Activated naive CD4-positive, alpha-beta T cell treated with anti-CD3 and anti-CD28 coated beads for 36 hours (primary cell): Measurements from ENCODE around the gene ZSCAN9. TPM values are rescaled to one million over a fixed set of nuclear protein-coding genes. Genes with fewer than 3 reads are reported as not detected.

ENCODE experiments used
- CTCF ChIA-PET: fragments of 350-600 bp; sonication (Branson Sonifier 250); formaldehyde crosslinking; loops from one replicate; lab custom pipeline; 2021; ENCODE audit warnings: antibody characterized with exemption; lab: Charles Lee
- DNase-seq: peaks from one replicate; pipeline ENCODE4 v3.0.0-alpha.2; 2020
- H3K27ac Mint-ChIP-seq: one replicate; pipeline ENCODE4 v1.8.0; 2021; ENCODE audit warnings: mild to moderate bottlenecking, mixed read lengths
- H3K27me3 Mint-ChIP-seq: one replicate; pipeline ENCODE4 v1.8.0; 2021; ENCODE audit warnings: low read depth, mixed read lengths
- H3K36me3 Mint-ChIP-seq: one replicate; pipeline ENCODE4 v1.8.0; 2021; ENCODE audit warnings: low read depth, mixed read lengths
- H3K4me1 Mint-ChIP-seq: one replicate; pipeline ENCODE4 v1.8.0; 2021; ENCODE audit warnings: low read depth, mixed read lengths
- H3K4me3 Mint-ChIP-seq: one replicate; pipeline ENCODE4 v1.8.0; 2021; ENCODE audit warnings: mild to moderate bottlenecking, moderate library complexity, mixed read lengths
- H3K9me3 Mint-ChIP-seq: one replicate; pipeline ENCODE4 v1.8.0; 2021; ENCODE audit warnings: mixed read lengths
- intact Hi-C: fragments of 100-400 bp; cut with micrococcal nuclease; formaldehyde crosslinking; loops from one replicate; pipeline ENCODE4 v1.15.1; 2023
- total RNA-seq, 2 experiments: library from RNA; stranded (reverse); gene quantifications; one replicate each; pipeline ENCODE4 v1.2.3, GENCODE V29; 2021

Gene ZSCAN9
- total RNA-seq, 2 experiments from 2014 or later = 0.74 to 0.88 TPM

GRCh38 chr6:28209753-28210535 is 15.1 kb upstream of the ZSCAN9 start:
- Mint-ChIP-seq H3K27ac (no peak overlapping the region), H3K36me3 (no peaks in the 10 kb centered on the region), H3K4me3 (no peak overlapping the region), H3K9me3 (no peaks in the 10 kb centered on the region), H3K27me3 (peaks cover 77% of the 10 kb centered on the region), H3K4me1 (peaks cover 24% of the 10 kb centered on the region)
- CTCF ChIA-PET = interaction anchor here (0.7 kb wide), 1 partner anchor 404 kb away, joined by 3 read pairs; no protein-coding TSS in a partner anchor
- intact Hi-C loops = loop anchor here (5.0 kb wide), 3 partner anchors 57 to 458 kb away; partner anchors contain the start of gene ZSCAN26
- DNase-seq = no peak

GRCh38 chr6:28211840-28212509 is 13.1 kb upstream of the ZSCAN9 start:
- Mint-ChIP-seq H3K4me3 (peak overlapping the region; percentile 70), H3K27me3 (peaks cover 76% of the 10 kb centered on the region), H3K27ac (no peak overlapping the region), H3K9me3 (no peaks in the 10 kb centered on the region), H3K4me1 (peaks cover 24% of the 10 kb centered on the region), H3K36me3 (no peaks in the 10 kb centered on the region)
- CTCF ChIA-PET = interaction anchor here (0.7 kb wide), 1 partner anchor 13 kb away, joined by 13 read pairs; no protein-coding TSS in a partner anchor
- DNase-seq = peak; percentile 30
- intact Hi-C loops = loop anchor here (2.0 to 5.0 kb wide), 6 partner anchors 55 to 460 kb away; partner anchors contain the start of genes ZNF165 and ZSCAN26

- H3K27me3 Mint-ChIP-seq = peaks cover 72% of the 10 kb centered on the region
- peak overlapping the region; percentile 38 for H3K27ac Mint-ChIP-seq
- intact Hi-C loops = loop anchor here (2.0 to 5.0 kb wide), 6 partner anchors 55 to 460 kb away; partner anchors contain the start of genes ZNF165 and ZSCAN26
- H3K4me3 Mint-ChIP-seq = peak overlapping the region; percentile 70
- H3K36me3 Mint-ChIP-seq = no peaks in the 10 kb centered on the region
- H3K4me1 Mint-ChIP-seq = peaks cover 18% of the 10 kb centered on the region
- no peaks in the 10 kb centered on the region for H3K9me3 Mint-ChIP-seq
- peak; percentile 86 for DNase-seq
- CTCF ChIA-PET = interaction anchor here (0.6 kb wide), 1 partner anchor 342 kb away, joined by 4 read pairs; no protein-coding TSS in a partner anchor
These were observed 12.4 kb upstream of the ZSCAN9 start for GRCh38 chr6:28212510-28213212.

- no peak overlapping the region for H3K4me3 Mint-ChIP-seq
- no peaks in the 10 kb centered on the region for H3K36me3 Mint-ChIP-seq
- CTCF ChIA-PET = interaction anchor here (0.6 kb wide), 1 partner anchor 343 kb away, joined by 4 read pairs; no protein-coding TSS in a partner anchor
- no peaks in the 10 kb centered on the region for H3K9me3 Mint-ChIP-seq
- intact Hi-C loops = loop anchor here (2.0 to 5.0 kb wide), 6 partner anchors 54 to 461 kb away; partner anchors contain the start of genes ZNF165 and ZSCAN26
- peaks cover 14% of the 10 kb centered on the region for H3K4me1 Mint-ChIP-seq
- peaks cover 72% of the 10 kb centered on the region for H3K27me3 Mint-ChIP-seq
- DNase-seq = no peak
- H3K27ac Mint-ChIP-seq = no peak overlapping the region
These were observed 11.9 kb upstream of the ZSCAN9 start for GRCh38 chr6:28213213-28213523.

GRCh38 chr6:28215425-28215824 is 9.7 kb upstream of the ZSCAN9 start:
- Mint-ChIP-seq H3K4me1 (peaks cover 13% of the 10 kb centered on the region), H3K4me3 (peak overlapping the region; percentile 7), H3K9me3 (no peaks in the 10 kb centered on the region), H3K36me3 (no peaks in the 10 kb centered on the region), H3K27ac (no peak overlapping the region), H3K27me3 (peaks cover 75% of the 10 kb centered on the region)
- DNase-seq = peak; percentile 13
- CTCF ChIA-PET = no interaction called here
- intact Hi-C loops = no loop called here

GRCh38 chr6:28217890-28218289 is 7.2 kb upstream of the ZSCAN9 start:
- Mint-ChIP-seq H3K27ac (no peak overlapping the region), H3K9me3 (no peaks in the 10 kb centered on the region), H3K27me3 (peaks cover 71% of the 10 kb centered on the region), H3K4me1 (peaks cover 2% of the 10 kb centered on the region), H3K36me3 (no peaks in the 10 kb centered on the region), H3K4me3 (peak overlapping the region; percentile 40)
- intact Hi-C loops = no loop called here
- CTCF ChIA-PET = interaction anchor here (0.7 to 1.2 kb wide), 2 partner anchors 8 to 138 kb away, joined by 3 to 5 read pairs; no protein-coding TSS in a partner anchor
- DNase-seq = no peak

GRCh38 chr6:28218312-28219248 is 6.5 kb upstream of the ZSCAN9 start:
- CTCF ChIA-PET = interaction anchor here (0.7 to 1.2 kb wide), 2 partner anchors 137 to 183 kb away, joined by 3 read pairs; no protein-coding TSS in a partner anchor
- intact Hi-C loops = no loop called here

GRCh38 chr6:28220257-28221133 is 4.6 kb upstream of the ZSCAN9 start:
- Mint-ChIP-seq H3K36me3 (no peaks in the 10 kb centered on the region), H3K27ac (no peak overlapping the region), H3K27me3 (peaks cover 70% of the 10 kb centered on the region), H3K4me1 (peaks cover 6% of the 10 kb centered on the region), H3K9me3 (no peaks in the 10 kb centered on the region), H3K4me3 (no peak overlapping the region)
- CTCF ChIA-PET = interaction anchor here (0.6 kb wide), 1 partner anchor 244 kb away, joined by 3 read pairs; no protein-coding TSS in a partner anchor
- DNase-seq = no peak
- intact Hi-C loops = no loop called here

More at GRCh38 chr6:28218312-28219248, 6.5 kb upstream of the ZSCAN9 start:
- peak overlapping the region; percentile 74 for H3K4me3 Mint-ChIP-seq
- H3K9me3 Mint-ChIP-seq = no peaks in the 10 kb centered on the region
- no peak overlapping the region for H3K27ac Mint-ChIP-seq
- H3K27me3 Mint-ChIP-seq = peaks cover 72% of the 10 kb centered on the region
- peak; percentile 39 for DNase-seq
- H3K4me1 Mint-ChIP-seq = peaks cover 1% of the 10 kb centered on the region
- H3K36me3 Mint-ChIP-seq = no peaks in the 10 kb centered on the region

- H3K36me3 Mint-ChIP-seq = no peaks in the 10 kb centered on the region
- intact Hi-C loops = no loop called here
- H3K27ac Mint-ChIP-seq = no peak overlapping the region
- H3K4me1 Mint-ChIP-seq = peaks cover 6% of the 10 kb centered on the region
- CTCF ChIA-PET = no interaction called here
- H3K4me3 Mint-ChIP-seq = peak overlapping the region; percentile 84
- H3K9me3 Mint-ChIP-seq = no peaks in the 10 kb centered on the region
- DNase-seq = no peak
- peaks cover 45% of the 10 kb centered on the region for H3K27me3 Mint-ChIP-seq
These were observed 682 bp upstream of the ZSCAN9 start for GRCh38 chr6:28224131-28225055.

GRCh38 chr6:28226460-28226859 is 1.4 kb downstream of the ZSCAN9 start:
- peaks cover 6% of the 10 kb centered on the region for H3K4me1 Mint-ChIP-seq
- no peaks in the 10 kb centered on the region for H3K36me3 Mint-ChIP-seq
- no peak overlapping the region for H3K4me3 Mint-ChIP-seq
- DNase-seq = no peak
- H3K9me3 Mint-ChIP-seq = no peaks in the 10 kb centered on the region
- CTCF ChIA-PET = interaction anchor here (0.5 kb wide), 1 partner anchor 9 kb away, joined by 5 read pairs; no protein-coding TSS in a partner anchor
- peaks cover 31% of the 10 kb centered on the region for H3K27me3 Mint-ChIP-seq
- H3K27ac Mint-ChIP-seq = no peak overlapping the region
- intact Hi-C loops = no loop called here
